Measurements from ENCODE around the gene PDE4D. TPM values are rescaled to one million over a fixed set of nuclear protein-coding genes. Genes with fewer than 3 reads are reported as not detected.
"Not testable (repeated sequence)": the region's sequence is repeated elsewhere in the genome, so short reads cannot be mapped to it uniquely, and the experiment has no call there.

The PDE4D gene
- total RNA-seq, 1 donor from 2014 or later = 47.7 TPM

DNA sequence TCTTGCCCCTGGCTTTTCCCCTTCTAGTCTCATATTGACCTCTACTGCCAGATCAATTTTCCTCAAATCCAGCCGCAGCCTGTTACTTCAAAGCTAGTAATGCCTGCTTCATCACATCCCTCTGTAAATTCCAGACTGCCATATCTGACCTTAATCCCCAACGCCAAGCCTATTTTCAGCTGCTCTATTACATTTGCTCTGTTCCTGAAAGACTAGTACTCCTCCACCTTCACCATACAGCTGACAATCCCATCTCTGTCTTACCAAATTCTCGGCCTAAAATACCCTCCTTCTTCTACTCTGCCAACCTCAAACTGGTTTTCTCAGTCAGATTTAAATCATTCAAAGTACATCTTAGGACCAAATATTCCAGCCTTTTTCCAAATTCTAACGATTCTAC is 890.4 kb downstream of the PDE4D start:
- Mint-ChIP-seq H3K27me3 (no peaks in the 10 kb centered on the region), H3K36me3 (ENCODE audit: low read depth) (peaks cover 27% of the 10 kb centered on the region), H3K27ac (no peak overlapping the region), H3K4me3 (no peak overlapping the region), H3K4me1 (peaks cover 62% of the 10 kb centered on the region), H3K9me3 (no peaks in the 10 kb centered on the region)
- intact Hi-C loops (cut with micrococcal nuclease) = no loop called here
- no peak for DNase-seq

- H3K27me3 Mint-ChIP-seq = no peaks in the 10 kb centered on the region
- DNase-seq = no peak
- H3K4me3 Mint-ChIP-seq = no peak overlapping the region
- H3K27ac Mint-ChIP-seq = peak overlapping the region; percentile 25
- peaks cover 27% of the 10 kb centered on the region for H3K36me3 Mint-ChIP-seq (ENCODE audit: low read depth)
- intact Hi-C loops (cut with micrococcal nuclease) = no loop called here
- H3K9me3 Mint-ChIP-seq = no peaks in the 10 kb centered on the region
- peaks cover 60% of the 10 kb centered on the region for H3K4me1 Mint-ChIP-seq
These were observed 891.2 kb downstream of the PDE4D start for GRCh38 chr5:59002162-59002825.

GRCh38 chr5:59001716-59002115 is 891.8 kb downstream of the PDE4D start:
- H3K4me3 Mint-ChIP-seq = no peak overlapping the region
- H3K36me3 Mint-ChIP-seq (ENCODE audit: low read depth) = peaks cover 27% of the 10 kb centered on the region
- no peak for DNase-seq
- peak overlapping the region; percentile 71 for H3K27ac Mint-ChIP-seq
- H3K27me3 Mint-ChIP-seq = no peaks in the 10 kb centered on the region
- intact Hi-C loops (cut with micrococcal nuclease) = no loop called here
- peaks cover 60% of the 10 kb centered on the region for H3K4me1 Mint-ChIP-seq
- H3K9me3 Mint-ChIP-seq = no peaks in the 10 kb centered on the region

DNA sequence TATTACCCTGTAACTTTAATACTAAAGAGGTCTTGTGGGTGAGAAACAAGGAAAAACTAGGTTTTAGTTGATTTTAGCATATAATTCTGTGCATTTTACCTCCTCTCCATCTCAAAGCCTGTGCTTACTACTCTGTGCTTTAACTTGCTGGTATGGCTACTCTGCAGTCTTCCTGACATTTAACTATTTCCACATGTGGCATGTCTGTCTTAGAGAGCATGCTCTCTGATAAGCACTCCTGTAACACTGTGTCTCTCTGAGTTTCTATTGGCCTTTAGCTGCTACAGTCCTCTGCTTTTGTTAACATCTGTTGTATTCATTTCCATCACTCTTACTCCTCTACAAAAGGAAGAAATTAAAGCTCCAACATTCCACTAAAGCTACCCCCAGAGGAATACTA is 892.4 kb downstream of the PDE4D start:
- Mint-ChIP-seq H3K9me3 (no peaks in the 10 kb centered on the region), H3K36me3 (ENCODE audit: low read depth) (peaks cover 26% of the 10 kb centered on the region), H3K4me3 (no peak overlapping the region), H3K27ac (peak overlapping the region; percentile 71), H3K4me1 (peaks cover 57% of the 10 kb centered on the region), H3K27me3 (no peaks in the 10 kb centered on the region)
- intact Hi-C loops (cut with micrococcal nuclease) = no loop called here
- DNase-seq = no peak

DNA sequence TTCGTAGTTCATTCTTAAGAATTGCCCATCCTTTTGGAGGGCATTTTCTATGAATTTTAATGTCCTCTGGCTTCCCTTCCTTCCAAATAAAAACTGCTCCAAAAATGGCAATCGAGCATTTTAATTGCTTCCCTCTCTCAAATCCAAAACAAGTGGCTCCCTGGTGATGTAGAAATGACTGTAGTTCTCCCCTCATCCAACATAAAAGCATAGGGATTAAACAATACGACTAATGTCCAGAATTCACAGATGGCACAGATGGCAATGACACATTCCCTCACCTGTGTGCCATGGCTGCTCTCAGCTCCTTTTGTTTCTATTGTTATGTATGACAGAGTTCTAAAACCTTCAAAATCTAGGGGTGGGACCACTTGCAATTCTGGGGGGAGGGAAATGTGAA is 893.3 kb downstream of the PDE4D start:
- peaks cover 31% of the 10 kb centered on the region for H3K36me3 Mint-ChIP-seq (ENCODE audit: low read depth)
- no peak for DNase-seq
- H3K4me1 Mint-ChIP-seq = peaks cover 52% of the 10 kb centered on the region
- no peak overlapping the region for H3K4me3 Mint-ChIP-seq
- H3K9me3 Mint-ChIP-seq = peaks cover 3% of the 10 kb centered on the region
- H3K27ac Mint-ChIP-seq = no peak overlapping the region
- no peaks in the 10 kb centered on the region for H3K27me3 Mint-ChIP-seq
- intact Hi-C loops (cut with micrococcal nuclease) = no loop called here

DNA sequence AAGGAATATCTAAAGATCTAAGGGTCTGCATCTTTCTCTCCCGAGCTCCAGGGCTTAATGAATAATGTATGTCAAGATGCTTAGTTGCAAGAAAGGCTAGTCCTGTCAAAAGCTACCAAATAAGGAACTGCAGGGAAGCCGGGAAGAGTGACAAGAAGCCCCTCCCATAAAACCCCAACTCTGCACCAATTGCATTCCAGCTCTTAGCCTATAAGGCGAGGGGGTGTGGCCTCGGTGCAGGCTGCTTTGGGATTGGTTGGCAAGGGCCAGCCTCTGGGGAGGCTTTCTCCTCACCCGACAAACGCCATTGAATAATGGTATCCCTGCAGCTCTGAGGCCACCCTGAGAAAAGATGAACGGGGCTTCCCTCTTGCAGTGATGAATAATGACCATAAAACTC is 893.7 kb downstream of the PDE4D start:
- Mint-ChIP-seq H3K4me1 (peaks cover 49% of the 10 kb centered on the region), H3K27ac (no peak overlapping the region), H3K4me3 (no peak overlapping the region), H3K36me3 (ENCODE audit: low read depth) (peaks cover 30% of the 10 kb centered on the region), H3K27me3 (no peaks in the 10 kb centered on the region), H3K9me3 (peaks cover 3% of the 10 kb centered on the region)
- DNase-seq = no peak
- intact Hi-C loops (cut with micrococcal nuclease) = no loop called here

DNA sequence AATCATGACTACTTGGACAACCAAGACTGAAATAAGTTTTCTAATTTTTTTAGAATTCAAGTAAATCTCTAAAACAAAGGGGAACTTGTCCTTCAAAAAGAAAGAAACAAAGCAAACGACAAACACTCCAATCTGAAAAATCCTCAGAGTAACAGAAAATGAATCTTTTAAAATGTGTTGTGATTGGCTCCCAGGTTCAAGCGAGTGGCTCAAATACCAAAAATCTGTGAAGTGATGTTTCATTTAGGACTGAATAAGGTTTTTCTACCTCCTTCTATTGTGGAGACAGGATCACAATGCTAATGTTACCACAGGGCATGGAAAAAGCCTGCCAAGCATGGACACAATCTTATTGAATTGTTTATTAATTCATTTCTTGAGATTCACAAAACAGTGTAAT is 895.0 kb downstream of the PDE4D start:
- Mint-ChIP-seq H3K27me3 (no peaks in the 10 kb centered on the region), H3K9me3 (peaks cover 3% of the 10 kb centered on the region), H3K27ac (no peak overlapping the region), H3K4me1 (peaks cover 44% of the 10 kb centered on the region), H3K36me3 (ENCODE audit: low read depth) (peaks cover 30% of the 10 kb centered on the region), H3K4me3 (no peak overlapping the region)
- intact Hi-C loops (cut with micrococcal nuclease) = no loop called here
- no peak for DNase-seq

DNA sequence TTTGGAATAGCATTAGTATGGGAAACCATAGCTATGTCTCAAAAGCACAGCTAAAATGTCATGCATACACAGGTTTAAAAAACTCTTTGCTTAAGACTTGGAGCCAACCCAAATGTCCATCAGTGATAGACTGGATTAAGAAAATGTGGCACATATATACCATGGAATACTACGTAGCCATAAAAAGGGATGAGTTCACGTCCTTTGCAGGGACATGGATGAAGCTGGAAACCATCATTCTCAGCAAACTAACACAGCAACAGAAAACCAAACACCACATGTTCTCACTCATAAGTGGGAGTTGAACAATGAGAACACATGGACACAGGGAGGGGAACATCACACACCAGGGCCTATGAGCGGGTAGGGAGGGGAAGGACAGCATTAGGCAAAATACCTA is 897.7 kb downstream of the PDE4D start:
- H3K27ac Mint-ChIP-seq; intact Hi-C loops (cut with micrococcal nuclease): not testable (repeated sequence)
- peaks cover 35% of the 10 kb centered on the region for H3K36me3 Mint-ChIP-seq (ENCODE audit: low read depth)

DNA sequence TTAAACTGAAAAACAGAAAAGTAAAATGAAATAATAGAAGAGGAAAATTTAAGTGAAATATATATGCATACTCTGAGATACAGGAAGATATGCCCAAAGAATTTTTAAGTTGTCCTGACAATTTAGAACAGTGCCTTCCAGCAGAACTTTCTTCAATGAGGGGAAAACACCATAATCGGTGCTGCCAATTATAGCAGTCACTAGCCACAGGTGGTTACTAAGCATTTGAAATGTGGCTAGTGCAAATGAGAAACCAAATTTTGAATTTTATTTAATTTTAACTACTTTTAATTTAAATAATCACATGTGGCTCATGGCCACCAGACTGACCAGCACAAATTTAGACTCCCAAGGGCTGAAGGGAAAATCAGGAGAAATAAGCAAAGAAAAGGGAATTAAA is 900.1 kb downstream of the PDE4D start:
- peak overlapping the region; percentile 32 for H3K27ac Mint-ChIP-seq
- H3K36me3 Mint-ChIP-seq (ENCODE audit: low read depth) = peaks cover 40% of the 10 kb centered on the region
- H3K27me3 Mint-ChIP-seq = no peaks in the 10 kb centered on the region
- H3K4me1 Mint-ChIP-seq = peaks cover 15% of the 10 kb centered on the region
- intact Hi-C loops (cut with micrococcal nuclease) = loop anchor here (2.0 kb wide), 1 partner anchor 13 kb away; no protein-coding TSS in a partner anchor
- no peak overlapping the region for H3K4me3 Mint-ChIP-seq
- H3K9me3 Mint-ChIP-seq = peaks cover 3% of the 10 kb centered on the region
- DNase-seq = no peak

More for the DNA sequence above, 897.7 kb downstream of the PDE4D start:
- not testable (repeated sequence) for H3K9me3 Mint-ChIP-seq, H3K4me3 Mint-ChIP-seq, DNase-seq, H3K27me3 Mint-ChIP-seq
- peaks cover 27% of the 10 kb centered on the region for H3K4me1 Mint-ChIP-seq

DNA sequence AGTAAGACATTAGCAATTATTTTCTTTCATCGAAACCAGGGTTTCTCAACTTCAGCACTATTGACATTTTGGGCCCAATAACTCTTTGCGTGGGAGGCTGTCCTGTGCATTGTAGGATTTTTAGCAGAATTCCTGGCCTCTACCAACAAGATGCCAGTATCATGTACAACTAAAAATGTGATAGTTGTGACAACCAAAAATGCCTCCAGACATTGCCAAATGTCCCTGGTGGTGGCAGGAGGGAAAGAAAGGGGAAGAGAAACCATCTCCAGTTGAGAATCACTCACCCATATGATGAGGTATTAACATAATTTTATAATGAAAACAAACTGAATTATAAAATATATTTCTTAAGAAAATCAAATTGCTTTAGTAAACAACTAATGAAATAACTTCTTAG is 904.6 kb downstream of the PDE4D start:
- peaks cover 8% of the 10 kb centered on the region for H3K4me1 Mint-ChIP-seq
- H3K27me3 Mint-ChIP-seq = no peaks in the 10 kb centered on the region
- intact Hi-C loops (cut with micrococcal nuclease) = no loop called here
- DNase-seq = no peak
- H3K27ac Mint-ChIP-seq = no peak overlapping the region
- H3K36me3 Mint-ChIP-seq (ENCODE audit: low read depth) = peaks cover 58% of the 10 kb centered on the region
- no peaks in the 10 kb centered on the region for H3K9me3 Mint-ChIP-seq
- H3K4me3 Mint-ChIP-seq = no peak overlapping the region

DNA sequence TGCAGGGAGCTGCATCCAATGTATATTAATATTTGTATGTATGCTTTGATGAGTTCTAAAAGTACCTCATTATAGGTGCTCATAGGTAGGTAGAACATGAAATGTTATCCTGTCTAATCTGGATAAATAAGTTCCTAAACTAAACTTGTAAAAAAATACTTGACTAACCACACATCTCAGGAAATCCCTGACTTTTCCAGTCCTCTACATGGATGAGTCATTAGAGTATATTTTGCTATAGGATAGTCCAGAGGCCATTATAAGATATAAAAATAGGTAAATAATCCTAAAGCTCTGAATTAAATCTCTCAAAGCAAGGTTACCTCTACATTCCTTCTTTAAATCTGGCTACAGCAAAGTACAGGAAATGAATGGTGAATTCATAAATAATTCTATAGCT is 906.3 kb downstream of the PDE4D start:
- H3K9me3 Mint-ChIP-seq = no peaks in the 10 kb centered on the region
- DNase-seq = no peak
- no peak overlapping the region for H3K4me3 Mint-ChIP-seq
- H3K27me3 Mint-ChIP-seq = no peaks in the 10 kb centered on the region
- H3K27ac Mint-ChIP-seq = no peak overlapping the region
- H3K4me1 Mint-ChIP-seq = peaks cover 7% of the 10 kb centered on the region
- intact Hi-C loops (cut with micrococcal nuclease) = loop anchor here (2.0 kb wide), 1 partner anchor 14 kb away; no protein-coding TSS in a partner anchor
- peaks cover 66% of the 10 kb centered on the region for H3K36me3 Mint-ChIP-seq (ENCODE audit: low read depth)

- intact Hi-C loops (cut with micrococcal nuclease) = loop anchor here (2.0 kb wide), 1 partner anchor 13 kb away; no protein-coding TSS in a partner anchor
- Mint-ChIP-seq H3K27me3 (no peaks in the 10 kb centered on the region), H3K4me3 (no peak overlapping the region), H3K27ac (no peak overlapping the region), H3K9me3 (no peaks in the 10 kb centered on the region), H3K4me1 (peaks cover 9% of the 10 kb centered on the region), H3K36me3 (ENCODE audit: low read depth) (peaks cover 64% of the 10 kb centered on the region)
- DNase-seq = no peak
These were observed 907.2 kb downstream of the PDE4D start for GRCh38 chr5:58986281-58986680.

DNA sequence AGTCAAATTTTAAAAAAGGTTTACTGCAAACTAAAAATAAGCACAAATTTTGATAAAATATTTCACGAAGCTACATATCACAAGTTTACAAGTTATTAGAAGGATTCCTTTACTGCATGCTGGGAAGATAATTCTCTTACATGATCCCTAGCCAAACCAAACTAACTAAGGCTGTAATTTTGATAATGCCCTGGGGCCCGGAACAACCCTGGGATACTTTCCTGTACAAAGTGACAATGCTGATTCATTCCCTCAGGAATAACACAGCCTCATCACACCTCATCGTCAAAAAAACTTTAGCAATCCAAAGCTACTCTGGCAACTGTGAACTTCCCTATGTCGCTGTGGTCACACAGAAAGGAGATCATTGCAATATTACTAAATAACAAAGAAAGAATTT is 907.8 kb downstream of the PDE4D start:
- intact Hi-C loops (cut with micrococcal nuclease) = loop anchor here (2.0 kb wide), 1 partner anchor 13 kb away; no protein-coding TSS in a partner anchor
- Mint-ChIP-seq H3K27me3 (no peaks in the 10 kb centered on the region), H3K4me3 (no peak overlapping the region), H3K9me3 (no peaks in the 10 kb centered on the region), H3K27ac (no peak overlapping the region), H3K4me1 (peaks cover 11% of the 10 kb centered on the region), H3K36me3 (ENCODE audit: low read depth) (peaks cover 65% of the 10 kb centered on the region)
- DNase-seq = no peak

DNA sequence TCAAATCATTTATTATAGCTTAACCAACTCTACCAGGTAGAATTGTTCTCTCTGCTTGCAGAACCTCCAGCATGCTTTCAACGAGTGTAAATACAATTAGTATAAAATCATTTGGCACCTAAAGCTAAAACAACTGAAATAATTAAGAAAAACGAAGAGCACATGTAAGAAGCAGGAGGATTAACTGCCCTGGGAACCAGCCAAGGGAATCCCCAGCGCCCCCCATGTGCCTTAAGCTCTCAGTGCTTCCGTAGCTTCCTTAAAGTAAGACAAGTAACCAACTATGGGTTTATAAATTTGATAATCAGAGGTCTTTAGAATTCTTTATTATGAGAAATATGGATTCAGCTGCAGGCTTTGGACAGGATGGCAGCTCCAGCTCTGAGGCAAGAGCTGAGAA is 908.2 kb downstream of the PDE4D start:
- intact Hi-C loops (cut with micrococcal nuclease) = no loop called here
- Mint-ChIP-seq H3K9me3 (no peaks in the 10 kb centered on the region), H3K36me3 (ENCODE audit: low read depth) (peaks cover 69% of the 10 kb centered on the region), H3K27me3 (no peaks in the 10 kb centered on the region), H3K4me1 (peaks cover 11% of the 10 kb centered on the region), H3K27ac (no peak overlapping the region), H3K4me3 (no peak overlapping the region)
- no peak for DNase-seq

All from activated CD4-positive, alpha-beta T cell treated with anti-CD3 and anti-CD28 coated beads, Interleukin-2, amount 10 ng/mL, durations not matched to agents 24 days and 14 days (primary cell).